HUES6 (cell line): ENCODE data around the gene MIER3.
A peak's percentile ranks its signal among the peaks of the same experiment; 100 is the strongest.

ENCODE experiments used
- H3K27ac ChIP-seq: 2 replicates; pipeline ENCODE4 v1.7.0; 2013; ENCODE audit warnings: low read depth, mild to moderate bottlenecking, low read length, inconsistent platforms
- H3K27me3 ChIP-seq: 2 replicates; pipeline ENCODE4 v1.6.1; 2013; ENCODE audit warnings: low read length; ENCODE audit not compliant: control insufficient read depth, insufficient read depth
- H3K36me3 ChIP-seq: 2 replicates; pipeline ENCODE4 v1.6.1; 2013; ENCODE audit warnings: low read length; ENCODE audit not compliant: control insufficient read depth, insufficient read depth
- H3K4me1 ChIP-seq: 2 replicates; pipeline ENCODE4 v1.6.1; 2013; ENCODE audit warnings: low read length; ENCODE audit not compliant: control insufficient read depth, insufficient read depth
- H3K4me3 ChIP-seq: 2 replicates; pipeline ENCODE4 v1.5.1; 2013; ENCODE audit warnings: low read depth, low read length
- H3K9ac ChIP-seq: one replicate; pipeline ENCODE4 v1.6.1; 2013; ENCODE audit warnings: mild to moderate bottlenecking, low read length
- H3K9me3 ChIP-seq: 2 replicates; pipeline ENCODE4 v1.6.1; 2013; ENCODE audit warnings: low read depth, low read length; ENCODE audit not compliant: control insufficient read depth, insufficient read depth

Gene MIER3

DNA sequence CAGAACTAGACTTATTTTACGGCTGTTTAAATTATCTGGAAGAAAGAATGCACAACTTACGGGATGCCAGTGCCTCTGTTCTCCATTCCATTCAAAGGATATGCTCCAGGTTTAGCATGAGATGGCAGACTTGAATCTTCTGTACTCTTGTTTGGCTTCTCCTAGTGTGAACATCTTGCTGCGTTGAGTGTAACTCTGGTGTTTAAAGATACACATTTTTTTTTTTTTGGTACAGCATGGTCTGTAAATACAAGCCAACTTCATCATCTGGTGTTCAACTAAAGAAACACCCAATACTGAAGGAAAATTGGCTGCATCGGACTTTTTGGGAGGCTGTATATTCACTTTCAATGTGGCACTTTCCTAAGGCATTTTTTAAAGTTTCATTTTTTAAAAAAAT, 7.4 kb upstream of the MIER3 start:
- H3K9me3 ChIP-seq, result no peaks in the 10 kb centered on the region
- no peaks in the 10 kb centered on the region for H3K36me3 ChIP-seq
- no peak overlapping the region for H3K4me3 ChIP-seq
- no peaks in the 10 kb centered on the region for H3K4me1 ChIP-seq
- H3K9ac ChIP-seq, result no peak overlapping the region
- H3K27me3 ChIP-seq, result no peaks in the 10 kb centered on the region
- no peak overlapping the region for H3K27ac ChIP-seq

DNA sequence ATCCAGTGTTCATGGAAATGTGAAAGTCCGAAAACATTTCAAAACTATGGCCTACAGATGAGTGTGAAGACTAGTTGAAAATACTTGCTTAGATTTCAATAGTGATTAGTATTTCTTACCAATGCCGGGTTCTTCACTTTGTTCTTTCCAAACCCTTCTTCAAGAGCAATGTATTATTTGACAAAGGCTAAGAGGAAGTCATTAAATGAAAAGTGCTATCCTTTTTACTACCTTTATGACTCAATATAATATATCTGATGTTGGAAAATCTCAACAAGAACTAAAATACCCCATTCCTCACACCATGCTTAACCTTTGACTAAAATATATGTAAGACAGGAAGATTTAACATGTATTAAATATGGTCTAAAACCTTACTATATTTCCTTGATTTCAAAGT, 6.7 kb upstream of the MIER3 start:
- Histone ChIP-seq H3K27ac (no peak overlapping the region), H3K9ac (no peak overlapping the region), H3K36me3 (no peaks in the 10 kb centered on the region), H3K27me3 (peaks cover 7% of the 10 kb centered on the region), H3K9me3 (no peaks in the 10 kb centered on the region), H3K4me3 (no peak overlapping the region), H3K4me1 (no peaks in the 10 kb centered on the region)

DNA sequence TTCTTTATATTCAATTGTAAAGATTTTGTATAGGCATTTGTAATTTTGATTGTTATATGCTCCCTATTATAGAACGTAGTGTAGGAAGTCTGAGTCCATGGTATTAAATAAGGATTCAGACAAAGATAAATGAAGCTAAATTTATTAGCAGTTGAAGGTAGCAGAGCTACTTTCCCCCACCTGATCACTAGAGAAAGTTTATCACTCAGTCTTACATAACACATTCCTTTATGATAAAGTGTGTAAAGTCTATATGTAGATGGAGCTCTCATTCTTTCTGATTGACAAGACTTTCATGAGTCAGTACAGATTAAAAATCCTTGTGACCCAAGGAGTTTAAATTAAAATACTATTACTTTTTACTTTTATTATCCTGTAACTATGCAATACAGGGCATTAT, 2.3 kb upstream of the MIER3 start:
- peaks cover 3% of the 10 kb centered on the region; the same call in 1 of the 2 replicates for H3K36me3 ChIP-seq
- H3K27me3 ChIP-seq, result peaks cover 18% of the 10 kb centered on the region
- no peak overlapping the region for H3K9ac ChIP-seq
- no peaks in the 10 kb centered on the region for H3K9me3 ChIP-seq
- H3K4me1 ChIP-seq, result 0 out of 2 replicates have a peak, but pooled peaks cover 6% of the 10 kb centered on the region
- H3K27ac ChIP-seq, result no peak overlapping the region
- H3K4me3 ChIP-seq, result no peak overlapping the region

DNA sequence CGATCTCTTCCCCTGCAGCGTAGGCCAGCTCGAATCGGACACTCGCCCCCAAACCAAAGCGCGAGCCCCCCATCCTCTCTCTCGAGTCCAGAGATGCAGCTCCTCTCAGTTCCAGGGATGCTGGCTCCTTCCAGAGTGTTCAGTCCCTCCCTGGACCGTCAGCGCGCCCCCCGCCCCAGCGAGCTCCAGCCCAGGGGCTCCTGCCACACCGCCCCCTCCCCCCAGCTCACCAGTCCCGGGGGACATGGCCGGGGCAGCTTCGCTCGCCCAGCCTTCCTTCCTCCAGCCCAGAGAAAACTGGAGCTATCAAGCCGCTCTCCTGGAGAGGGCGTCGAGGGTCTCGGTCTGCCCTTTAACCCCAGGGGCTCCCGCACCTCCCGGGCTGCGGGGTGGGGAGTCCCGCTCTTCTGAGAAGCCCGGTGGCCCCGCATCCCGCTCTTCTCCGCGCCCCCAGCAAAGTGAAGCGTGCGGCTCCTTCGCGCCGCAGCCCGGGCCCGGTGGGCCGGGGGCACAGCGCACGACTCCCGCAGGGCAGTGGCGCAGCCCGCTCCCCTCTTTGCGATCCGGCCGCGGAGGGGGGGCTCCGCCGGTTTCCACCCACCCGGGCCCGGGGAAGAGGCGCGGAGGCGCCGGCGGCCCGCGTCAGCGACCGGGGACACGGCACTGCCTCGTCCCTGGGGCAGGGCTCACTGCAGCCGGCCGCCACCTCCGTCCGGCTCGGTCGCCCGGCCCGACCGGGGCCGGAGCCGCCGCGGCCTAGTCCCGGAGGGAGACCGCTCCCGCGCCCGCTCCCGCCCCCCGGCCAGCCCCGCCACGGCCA, 587 bp downstream of the MIER3 start:
- 0 out of 2 replicates have a peak, but pooled peaks cover 6% of the 10 kb centered on the region for H3K4me1 ChIP-seq
- peak overlapping the region; percentile 70; the same call in 1 of the 2 replicates for H3K27ac ChIP-seq
- no peaks in the 10 kb centered on the region for H3K9me3 ChIP-seq
- H3K36me3 ChIP-seq, result peaks cover 16% of the 10 kb centered on the region
- H3K4me3 ChIP-seq, result peak overlapping the region; percentile 69
- H3K27me3 ChIP-seq, result peaks cover 18% of the 10 kb centered on the region
- H3K9ac ChIP-seq, result peak overlapping the region; percentile 85

DNA sequence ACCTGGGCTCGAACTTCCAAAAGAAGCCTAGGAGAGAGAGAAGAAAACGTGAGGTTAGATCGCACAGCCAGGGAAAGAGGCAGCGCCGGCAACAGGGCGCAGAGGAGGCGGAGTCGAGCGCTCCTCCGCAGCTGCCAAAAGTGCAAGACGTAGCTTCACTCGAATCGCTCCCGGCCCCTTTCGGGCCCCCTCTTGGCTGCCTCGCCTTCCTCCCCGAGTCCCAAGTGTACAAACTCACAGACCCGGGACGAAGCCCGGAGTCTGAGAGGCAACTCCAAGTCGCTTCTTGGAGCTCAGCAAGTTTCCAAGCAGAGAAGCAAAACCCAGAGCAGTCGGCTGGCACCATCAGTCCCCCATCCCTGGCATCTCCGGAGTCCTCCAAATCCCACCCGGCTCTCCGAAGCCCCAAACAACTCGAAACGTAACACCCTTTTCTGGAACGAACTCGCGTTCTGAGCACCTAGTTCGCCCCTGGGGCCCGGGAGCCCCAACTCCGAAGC, 1.2 kb downstream of the MIER3 start:
- Histone ChIP-seq H3K9ac (peak overlapping the region; percentile 85), H3K4me3 (peak overlapping the region; percentile 69), H3K36me3 (peaks cover 23% of the 10 kb centered on the region), H3K27ac (no peak overlapping the region; the same call in 1 of the 2 replicates), H3K9me3 (no peaks in the 10 kb centered on the region), H3K27me3 (peaks cover 18% of the 10 kb centered on the region), H3K4me1 (0 out of 2 replicates have a peak, but pooled peaks cover 6% of the 10 kb centered on the region)

DNA sequence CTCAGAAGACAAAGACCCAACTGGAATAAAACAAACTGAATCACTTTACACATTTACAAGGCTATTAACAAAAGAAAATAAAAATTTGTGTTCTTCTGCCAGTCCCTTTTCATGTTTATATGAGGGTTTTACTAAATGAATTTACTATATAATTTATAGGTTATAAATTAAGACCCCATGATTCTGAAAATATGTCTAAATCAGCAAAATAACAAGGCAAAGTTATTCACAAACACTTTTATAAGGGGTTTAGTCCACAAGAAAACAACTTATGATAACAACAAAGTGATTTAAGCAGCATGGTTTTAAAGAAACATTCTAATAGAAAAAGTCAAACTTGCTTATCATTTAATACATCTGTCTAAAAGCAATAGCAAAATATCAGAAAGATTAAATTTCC, 4.9 kb downstream of the MIER3 start:
- Histone ChIP-seq H3K36me3 (peaks cover 55% of the 10 kb centered on the region), H3K4me3 (no peak overlapping the region), H3K9ac (no peak overlapping the region), H3K4me1 (0 out of 2 replicates have a peak, but pooled peaks cover 6% of the 10 kb centered on the region), H3K27ac (no peak overlapping the region), H3K9me3 (no peaks in the 10 kb centered on the region), H3K27me3 (no peaks in the 10 kb centered on the region)

DNA sequence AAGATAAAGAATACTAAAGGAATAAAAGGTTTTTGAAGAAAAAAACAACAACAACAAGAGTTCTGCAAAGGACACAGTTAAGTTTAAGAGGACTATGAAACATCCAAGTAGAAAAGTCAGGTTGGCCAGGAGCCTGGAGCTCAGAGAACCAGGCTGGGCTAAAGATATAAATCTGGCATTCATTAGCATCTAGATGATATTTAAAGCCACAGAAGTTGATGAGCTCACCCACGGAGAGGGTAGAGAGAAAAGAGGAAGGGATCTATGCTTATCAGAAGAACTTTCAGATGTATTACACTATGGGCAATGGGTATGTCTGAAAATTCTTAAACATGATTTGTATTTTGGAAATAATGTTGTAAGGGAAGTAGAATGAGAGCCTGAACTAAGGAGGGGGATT, 9.9 kb downstream of the MIER3 start:
- H3K9me3 ChIP-seq, result no peaks in the 10 kb centered on the region
- H3K27ac ChIP-seq, result no peak overlapping the region
- peaks cover 95% of the 10 kb centered on the region for H3K36me3 ChIP-seq

DNA sequence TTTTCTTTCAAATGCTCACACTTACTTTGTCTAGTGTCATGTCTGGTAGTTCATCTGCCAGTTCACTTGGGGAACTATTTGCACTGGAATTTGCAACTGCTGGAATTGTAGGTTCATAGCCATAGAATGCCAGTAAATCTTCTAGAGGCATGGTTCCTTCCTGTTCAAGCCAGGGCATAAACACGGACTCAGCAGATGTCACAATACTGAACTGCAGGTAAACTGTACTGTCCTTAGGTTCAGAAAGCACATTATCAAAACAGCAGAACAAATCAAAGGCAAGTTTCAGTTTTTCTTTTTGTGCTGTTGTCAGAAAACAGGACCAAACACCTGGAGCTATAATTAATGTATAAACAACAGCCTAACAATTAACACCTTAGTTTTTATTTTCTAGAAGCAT, 13.1 kb downstream of the MIER3 start:
- no peak overlapping the region for H3K27ac ChIP-seq
- no peak overlapping the region for H3K4me3 ChIP-seq
- H3K9ac ChIP-seq, result no peak overlapping the region
- no peaks in the 10 kb centered on the region for H3K27me3 ChIP-seq
- H3K4me1 ChIP-seq, result no peaks in the 10 kb centered on the region
- no peaks in the 10 kb centered on the region for H3K9me3 ChIP-seq
- peaks cover 99% of the 10 kb centered on the region for H3K36me3 ChIP-seq

More for the DNA sequence above, 9.9 kb downstream of the MIER3 start:
- Histone ChIP-seq H3K9ac (no peak overlapping the region), H3K4me1 (no peaks in the 10 kb centered on the region), H3K27me3 (no peaks in the 10 kb centered on the region), H3K4me3 (no peak overlapping the region)

DNA sequence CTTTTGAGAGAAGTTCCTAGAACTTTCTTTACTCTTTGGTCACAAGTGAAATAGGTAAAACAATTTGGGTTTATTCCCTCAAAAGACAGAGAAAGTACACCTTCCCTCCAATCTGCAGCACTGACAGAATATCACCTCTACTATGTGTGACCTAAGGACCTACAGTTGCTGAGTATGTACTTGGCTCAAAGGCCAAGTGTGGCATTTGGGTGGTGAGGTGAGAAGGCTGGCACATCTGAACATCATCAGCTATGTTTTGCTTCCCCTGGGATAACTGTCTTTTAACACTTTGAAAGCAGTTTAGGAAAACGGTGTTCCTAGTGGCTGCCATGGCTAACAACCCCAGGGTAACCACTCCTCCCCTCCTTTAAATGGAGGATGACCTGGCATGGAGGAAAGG, 17.6 kb downstream of the MIER3 start:
- Histone ChIP-seq H3K4me1 (no peaks in the 10 kb centered on the region), H3K4me3 (no peak overlapping the region), H3K9me3 (no peaks in the 10 kb centered on the region), H3K36me3 (peaks cover 97% of the 10 kb centered on the region), H3K27ac (no peak overlapping the region), H3K9ac (no peak overlapping the region), H3K27me3 (no peaks in the 10 kb centered on the region)

DNA sequence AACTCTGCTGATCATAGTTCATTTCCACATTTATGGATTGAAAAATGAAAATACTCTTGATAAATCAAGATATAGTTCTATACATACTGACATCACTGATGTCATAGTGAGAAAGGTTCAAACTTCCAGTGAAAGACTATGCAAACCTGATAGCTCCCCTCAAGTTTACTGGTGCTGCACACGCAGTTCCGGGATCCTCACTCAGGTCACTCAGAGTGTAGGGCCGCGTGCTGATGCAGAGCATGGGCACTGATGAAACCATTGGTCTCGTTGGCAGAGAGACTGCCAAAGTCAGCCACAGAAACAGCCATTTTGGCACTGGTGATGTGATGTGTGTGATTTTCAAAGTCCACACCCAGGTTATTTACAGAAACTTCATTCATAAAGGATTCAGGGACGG, 29.0 kb downstream of the MIER3 start:
- Histone ChIP-seq H3K36me3 (peaks cover 75% of the 10 kb centered on the region), H3K27ac (no peak overlapping the region), H3K27me3 (no peaks in the 10 kb centered on the region), H3K4me1 (no peaks in the 10 kb centered on the region), H3K4me3 (no peak overlapping the region), H3K9ac (no peak overlapping the region), H3K9me3 (peaks cover 11% of the 10 kb centered on the region; the same call in 1 of the 2 replicates)

DNA sequence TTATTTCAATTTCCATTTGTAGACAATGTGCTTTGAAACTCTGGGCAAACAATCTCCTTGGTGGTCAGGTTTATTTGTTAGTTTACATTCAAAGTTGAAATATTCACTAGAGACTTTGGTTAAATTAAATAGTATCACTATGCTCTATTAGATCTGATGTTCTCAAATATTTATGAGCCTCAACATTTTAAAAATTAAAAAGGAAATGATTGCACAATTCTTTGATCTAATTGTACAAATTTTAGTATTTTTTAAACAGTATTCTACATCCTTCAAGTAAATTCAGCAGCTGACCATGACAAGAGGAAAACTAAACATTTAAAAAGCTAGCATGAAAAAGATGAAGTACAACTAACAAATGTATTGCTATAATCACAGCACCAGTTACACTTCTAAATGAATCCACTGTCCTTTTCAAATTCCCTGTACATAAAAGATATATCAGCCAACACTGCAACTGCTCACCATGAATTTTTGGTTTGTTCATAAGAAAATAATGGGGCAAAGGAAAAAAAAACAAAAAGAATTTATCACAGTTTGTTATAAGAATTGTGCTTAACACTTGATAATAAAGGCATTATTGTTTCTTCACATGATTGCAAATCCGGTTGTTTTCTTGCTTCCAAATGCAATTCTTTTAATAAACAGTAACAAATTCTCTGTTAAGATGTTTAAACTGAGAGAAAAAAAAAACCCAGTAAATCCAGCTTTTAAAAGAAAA, 31.8 kb downstream of the MIER3 start:
- Histone ChIP-seq H3K27me3 (no peaks in the 10 kb centered on the region), H3K9ac (no peak overlapping the region), H3K4me3 (no peak overlapping the region), H3K4me1 (no peaks in the 10 kb centered on the region), H3K27ac (no peak overlapping the region), H3K9me3 (peaks cover 11% of the 10 kb centered on the region; the same call in 1 of the 2 replicates), H3K36me3 (peaks cover 48% of the 10 kb centered on the region)
